ENCODE results near the gene PITPNM2.

Gene PITPNM2

GRCh38 chr12:123143736-123144461 lies 7.0 kb downstream of the PITPNM2 start:
- DNase-seq (ENCODE audit: low spot score) = no peak

GRCh38 chr12:123142921-123143735 lies 7.8 kb downstream of the PITPNM2 start:
- DNase-seq (ENCODE audit: low spot score) = no peak

GRCh38 chr12:123142518-123142840 lies 8.4 kb downstream of the PITPNM2 start:
- no peak for DNase-seq (ENCODE audit: low spot score)

- DNase-seq (ENCODE audit: low spot score) = no peak
Observed at GRCh38 chr12:123141615-123142517, 9.0 kb downstream of the PITPNM2 start.

GRCh38 chr12:123140676-123141614 lies 9.9 kb downstream of the PITPNM2 start:
- no peak for DNase-seq (ENCODE audit: low spot score)

- no peak for DNase-seq (ENCODE audit: low spot score)
Observed at GRCh38 chr12:123139926-123140675, 10.8 kb downstream of the PITPNM2 start.

GRCh38 chr12:123135688-123136087 lies 15.2 kb downstream of the PITPNM2 start:
- no peak for DNase-seq (ENCODE audit: low spot score)

- no peak for DNase-seq (ENCODE audit: low spot score)
Observed at GRCh38 chr12:123134826-123135225, 16.1 kb downstream of the PITPNM2 start.

- no peak for DNase-seq (ENCODE audit: low spot score)
Observed at GRCh38 chr12:123134271-123134671, 16.6 kb downstream of the PITPNM2 start.

- DNase-seq (ENCODE audit: low spot score) = no peak
Observed at GRCh38 chr12:123133701-123134100, 17.2 kb downstream of the PITPNM2 start.

- no peak for DNase-seq (ENCODE audit: low spot score)
Observed at GRCh38 chr12:123132951-123133619, 17.8 kb downstream of the PITPNM2 start.

GRCh38 chr12:123131879-123132402 lies 18.9 kb downstream of the PITPNM2 start:
- DNase-seq (ENCODE audit: low spot score) = no peak

GRCh38 chr12:123131291-123131832 lies 19.5 kb downstream of the PITPNM2 start:
- no peak for DNase-seq (ENCODE audit: low spot score)

- DNase-seq (ENCODE audit: low spot score) = no peak
Observed at GRCh38 chr12:123129621-123130020, 21.3 kb downstream of the PITPNM2 start.

- DNase-seq (ENCODE audit: low spot score) = no peak
Observed at GRCh38 chr12:123127182-123127495, 23.8 kb downstream of the PITPNM2 start.

GRCh38 chr12:123126294-123127181 lies 24.4 kb downstream of the PITPNM2 start:
- DNase-seq (ENCODE audit: low spot score) = no peak

GRCh38 chr12:123122626-123123025 lies 28.3 kb downstream of the PITPNM2 start:
- no peak for DNase-seq (ENCODE audit: low spot score)

GRCh38 chr12:123121670-123122069 lies 29.2 kb downstream of the PITPNM2 start:
- no peak for DNase-seq (ENCODE audit: low spot score)

Measured in iPS-NIHi11 (cell line).